Effector CD8-positive, alpha-beta T cell (primary cell): ENCODE measurements around the gene TADA2B.

Experiments used
- DNase-seq: peaks from one replicate; lab custom pipeline; 2025; lab: John Stamatoyannopoulos, UW

Gene TADA2B

GRCh38 chr4:7018281-7018680 is 24.9 kb upstream of the TADA2B start:
- DNase-seq = no peak

GRCh38 chr4:7019367-7019766 is 23.8 kb upstream of the TADA2B start:
- DNase-seq = no peak

DNA sequence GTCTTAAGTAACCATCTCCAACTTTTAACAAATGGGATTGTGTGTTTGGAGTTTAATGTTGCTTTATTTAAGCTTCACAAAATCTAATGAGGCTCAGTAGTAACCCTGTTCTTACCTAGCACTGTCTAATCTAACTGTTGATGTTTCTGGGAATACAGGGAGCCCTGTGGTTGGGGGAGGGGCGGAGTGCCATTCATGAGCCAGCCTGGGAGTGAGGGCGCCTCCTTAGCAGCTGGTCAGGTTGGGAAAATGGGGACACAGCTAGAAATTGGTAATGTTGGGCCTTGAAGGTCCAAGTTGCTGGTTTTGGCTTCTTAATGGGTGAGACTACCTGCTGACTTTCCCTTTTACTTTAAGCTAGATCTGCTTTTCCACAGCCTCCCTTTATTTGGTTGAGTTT is 22.9 kb upstream of the TADA2B start:
- no peak for DNase-seq

GRCh38 chr4:7020856-7021255 is 22.3 kb upstream of the TADA2B start:
- no peak for DNase-seq

- DNase-seq = no peak
These were observed 21.8 kb upstream of the TADA2B start for GRCh38 chr4:7021355-7021754.

- no peak for DNase-seq
These were observed 21.1 kb upstream of the TADA2B start for GRCh38 chr4:7021930-7022664.

GRCh38 chr4:7023486-7023885 is 19.7 kb upstream of the TADA2B start:
- no peak for DNase-seq

DNA sequence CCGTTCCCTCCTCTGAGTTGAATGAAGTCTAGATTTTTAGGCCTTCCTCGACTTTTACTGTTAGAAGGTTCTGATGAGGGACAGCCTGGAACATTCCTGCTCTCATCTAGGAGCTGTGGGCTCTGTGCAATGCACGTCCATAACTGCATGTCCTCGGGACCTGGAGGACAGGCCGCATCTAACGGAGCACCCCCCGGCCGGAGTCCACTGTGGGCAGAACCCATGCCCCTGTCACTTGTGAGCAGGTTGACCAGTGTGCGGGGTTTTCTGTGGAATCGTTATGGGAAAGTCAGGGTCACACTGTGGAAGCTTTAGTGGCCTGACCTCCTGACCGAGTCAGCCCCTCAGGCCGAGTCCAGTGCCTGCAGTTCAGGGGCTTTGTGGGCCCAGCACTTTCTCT is 19.3 kb upstream of the TADA2B start:
- no peak for DNase-seq

DNA sequence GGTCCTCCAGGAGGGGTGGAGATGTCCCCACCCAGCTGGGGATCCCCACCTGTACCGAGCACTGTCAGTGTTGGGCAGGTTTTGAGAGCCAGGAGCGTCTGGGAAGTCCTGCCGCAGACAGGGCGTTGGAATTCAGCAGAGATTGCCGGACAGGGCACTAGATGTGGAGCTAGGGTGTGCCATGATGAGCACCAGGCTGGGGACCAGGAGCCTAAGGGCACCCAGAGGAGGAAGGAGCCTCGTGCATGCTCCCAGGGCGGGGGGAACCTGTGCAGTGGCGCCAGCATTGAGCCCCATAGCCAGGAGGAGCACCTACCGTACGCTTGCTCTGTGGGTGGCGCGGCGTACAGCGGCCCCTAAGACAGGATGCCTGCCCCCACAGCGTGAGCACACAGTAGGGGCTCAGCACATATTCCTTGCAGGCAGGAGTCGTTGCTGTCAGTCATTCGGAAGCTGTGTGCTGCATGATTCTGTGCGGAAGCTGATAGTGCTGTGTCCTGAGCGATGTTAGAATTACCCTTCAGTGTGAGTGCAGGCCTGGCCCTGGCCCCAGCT is 18.8 kb upstream of the TADA2B start:
- no peak for DNase-seq

DNA sequence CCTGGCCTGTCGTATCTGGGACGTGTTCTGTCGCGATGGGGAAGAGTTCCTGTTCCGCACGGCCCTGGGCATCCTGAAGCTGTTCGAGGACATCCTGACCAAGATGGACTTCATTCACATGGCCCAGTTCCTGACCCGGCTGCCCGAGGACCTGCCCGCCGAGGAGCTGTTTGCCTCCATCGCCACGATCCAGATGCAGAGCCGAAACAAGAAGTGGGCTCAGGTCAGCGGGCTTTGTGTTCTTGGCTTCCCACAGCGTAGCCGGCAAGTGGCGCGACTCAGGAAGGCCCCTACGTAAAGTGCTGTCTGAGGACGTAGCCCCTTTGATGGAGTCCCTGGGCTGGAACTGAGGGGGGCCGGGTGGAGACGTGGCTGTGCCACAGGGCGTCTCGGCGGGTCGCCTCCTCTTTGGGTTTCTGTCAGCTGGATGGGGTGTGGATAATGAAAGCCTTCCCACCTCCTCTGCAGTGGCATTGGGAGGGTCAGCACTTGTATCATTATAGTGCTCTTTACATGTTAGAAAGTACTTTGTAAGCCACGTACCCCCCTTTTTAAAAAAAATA is 18.1 kb upstream of the TADA2B start:
- no peak for DNase-seq

- DNase-seq = no peak
These were observed 17.1 kb upstream of the TADA2B start for GRCh38 chr4:7026107-7026506.

DNA sequence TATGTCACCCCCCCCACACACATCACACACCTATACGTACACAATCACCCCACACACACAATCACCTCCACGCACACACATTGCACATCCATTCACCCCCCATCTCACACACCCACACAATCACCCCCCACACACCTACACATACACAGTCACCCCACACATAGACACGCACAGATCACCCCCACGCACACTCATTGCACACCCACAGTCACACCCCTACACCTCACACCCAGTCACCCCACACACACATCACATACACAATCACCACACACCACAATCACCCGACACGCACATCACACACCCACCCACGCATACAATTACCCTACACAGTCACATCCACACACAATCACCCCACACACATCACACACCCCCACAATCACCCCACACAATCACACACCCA is 15.9 kb upstream of the TADA2B start:
- no peak for DNase-seq

GRCh38 chr4:7027913-7028312 is 15.3 kb upstream of the TADA2B start:
- DNase-seq = no peak

GRCh38 chr4:7029212-7029611 is 14.0 kb upstream of the TADA2B start:
- no peak for DNase-seq

DNA sequence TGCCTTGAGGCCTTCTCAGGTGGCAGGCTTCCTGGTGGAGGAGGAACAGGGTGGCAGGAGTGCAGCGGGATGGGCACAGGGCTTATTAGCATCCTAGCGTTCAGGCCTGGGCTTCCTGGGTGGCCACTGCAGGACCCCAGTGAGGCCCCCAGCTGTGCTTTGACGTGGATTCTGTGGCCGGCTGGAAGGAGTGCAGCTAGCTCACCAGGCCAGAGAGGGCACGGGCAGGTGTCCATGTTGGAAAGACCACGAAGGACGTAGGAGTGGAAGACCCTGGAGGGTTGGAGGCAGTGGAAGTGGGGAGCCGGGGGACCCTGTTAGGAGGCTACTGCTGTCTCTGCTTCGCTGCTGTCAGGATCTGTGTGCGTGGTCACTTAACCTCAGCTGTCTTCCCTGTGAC is 13.3 kb upstream of the TADA2B start:
- no peak for DNase-seq

GRCh38 chr4:7030856-7031255 is 12.3 kb upstream of the TADA2B start:
- no peak for DNase-seq

- no peak for DNase-seq
These were observed 11.4 kb upstream of the TADA2B start for GRCh38 chr4:7031558-7032449.

DNA sequence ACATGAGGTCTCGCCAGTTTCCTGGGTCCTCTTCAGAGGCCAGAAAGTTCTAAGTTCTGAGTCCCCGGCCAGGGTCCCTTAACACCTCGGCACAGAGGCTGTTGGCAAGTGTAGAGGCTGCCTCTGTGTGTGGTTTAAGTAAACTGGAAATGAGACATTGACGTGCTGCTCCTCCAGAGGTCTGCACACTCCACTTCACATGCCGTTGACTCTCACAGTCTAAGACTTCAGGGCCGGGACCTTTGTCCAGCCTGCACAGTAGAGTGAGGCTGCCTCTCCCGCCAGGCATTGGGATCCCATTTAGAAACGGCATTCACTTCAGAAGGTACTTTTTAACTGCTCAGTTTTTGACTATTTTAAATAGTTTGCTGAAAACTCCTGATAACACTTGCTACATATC is 10.6 kb upstream of the TADA2B start:
- no peak for DNase-seq

DNA sequence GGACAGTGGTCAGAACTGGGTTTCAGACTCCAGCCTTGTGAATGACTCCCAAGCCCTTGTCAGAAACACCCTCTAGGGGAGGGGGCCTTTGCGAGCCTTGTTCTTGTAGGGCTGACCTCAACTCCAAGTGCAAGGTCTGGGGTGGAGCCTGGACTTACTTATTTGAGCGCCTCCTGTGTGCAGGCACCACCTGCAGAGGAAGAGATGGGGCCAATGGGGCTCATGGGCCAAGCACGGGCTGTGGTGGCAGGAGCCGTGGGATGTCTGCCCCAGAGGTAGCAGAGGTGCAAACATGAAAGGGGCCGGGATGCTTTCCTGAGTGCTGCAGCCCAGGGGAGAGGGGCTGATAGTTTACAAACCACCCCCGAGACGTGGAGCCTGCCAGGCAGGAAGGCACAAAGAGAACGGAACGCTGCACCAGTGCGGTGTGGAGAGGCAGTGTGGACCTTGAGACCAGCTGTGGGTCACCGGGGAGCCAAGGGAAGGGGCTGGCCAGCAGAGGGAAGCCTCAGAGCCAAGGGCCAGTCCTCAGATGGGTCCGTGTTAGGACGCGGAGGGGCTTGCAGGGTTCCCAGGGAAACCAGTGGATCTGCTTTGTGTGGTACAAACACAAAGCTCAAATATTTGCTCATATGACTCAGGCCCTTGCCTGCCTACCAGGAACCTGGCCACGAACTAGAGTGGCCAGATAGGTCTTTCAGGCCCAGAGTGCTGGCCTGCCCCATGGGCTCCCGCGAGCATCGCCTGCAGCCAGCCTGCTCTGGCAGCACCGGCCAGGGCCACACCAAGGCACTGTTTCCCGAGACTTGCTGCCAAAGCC is 8.7 kb upstream of the TADA2B start:
- no peak for DNase-seq

DNA sequence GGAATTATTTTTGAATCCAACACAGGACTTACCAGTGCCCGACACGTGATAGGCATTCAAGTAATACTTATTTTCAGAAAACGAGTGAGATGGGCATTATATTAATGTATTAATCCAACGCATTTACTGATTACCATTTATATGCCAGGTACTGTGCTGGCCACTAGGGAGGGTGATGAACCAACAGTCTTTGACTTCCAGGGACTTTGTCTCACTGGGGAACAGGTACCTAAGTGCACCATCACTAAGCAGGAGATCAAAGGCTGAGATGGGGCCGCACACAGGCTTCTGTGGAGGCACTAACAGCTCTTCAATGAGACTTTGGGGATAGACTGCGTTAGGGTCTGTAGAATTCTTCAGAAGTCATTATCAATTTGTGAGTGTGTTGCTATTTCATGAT is 5.7 kb upstream of the TADA2B start:
- no peak for DNase-seq

- DNase-seq = no peak
These were observed 2.4 kb upstream of the TADA2B start for GRCh38 chr4:7040765-7041164.

GRCh38 chr4:7041246-7041645 is 1.9 kb upstream of the TADA2B start:
- DNase-seq = no peak
